OCI-M1 (cell line): ENCODE measurements around the gene CCDC142.
"Not testable (repeated sequence)": the region's sequence is repeated elsewhere in the genome, so short reads cannot be mapped to it uniquely, and the experiment has no call there.

ENCODE experiments used
- DNase-seq: peaks from one replicate; lab custom pipeline; 2025; lab: John Stamatoyannopoulos, UW

CCDC142 gene

GRCh38 chr2:74464406-74464805, 18.4 kb downstream of the CCDC142 start:
- DNase-seq, result no peak

- DNase-seq, result no peak
Measured at GRCh38 chr2:74462786-74463105, 20.1 kb downstream of the CCDC142 start.

GRCh38 chr2:74462054-74462785, 20.6 kb downstream of the CCDC142 start:
- no peak for DNase-seq

DNA sequence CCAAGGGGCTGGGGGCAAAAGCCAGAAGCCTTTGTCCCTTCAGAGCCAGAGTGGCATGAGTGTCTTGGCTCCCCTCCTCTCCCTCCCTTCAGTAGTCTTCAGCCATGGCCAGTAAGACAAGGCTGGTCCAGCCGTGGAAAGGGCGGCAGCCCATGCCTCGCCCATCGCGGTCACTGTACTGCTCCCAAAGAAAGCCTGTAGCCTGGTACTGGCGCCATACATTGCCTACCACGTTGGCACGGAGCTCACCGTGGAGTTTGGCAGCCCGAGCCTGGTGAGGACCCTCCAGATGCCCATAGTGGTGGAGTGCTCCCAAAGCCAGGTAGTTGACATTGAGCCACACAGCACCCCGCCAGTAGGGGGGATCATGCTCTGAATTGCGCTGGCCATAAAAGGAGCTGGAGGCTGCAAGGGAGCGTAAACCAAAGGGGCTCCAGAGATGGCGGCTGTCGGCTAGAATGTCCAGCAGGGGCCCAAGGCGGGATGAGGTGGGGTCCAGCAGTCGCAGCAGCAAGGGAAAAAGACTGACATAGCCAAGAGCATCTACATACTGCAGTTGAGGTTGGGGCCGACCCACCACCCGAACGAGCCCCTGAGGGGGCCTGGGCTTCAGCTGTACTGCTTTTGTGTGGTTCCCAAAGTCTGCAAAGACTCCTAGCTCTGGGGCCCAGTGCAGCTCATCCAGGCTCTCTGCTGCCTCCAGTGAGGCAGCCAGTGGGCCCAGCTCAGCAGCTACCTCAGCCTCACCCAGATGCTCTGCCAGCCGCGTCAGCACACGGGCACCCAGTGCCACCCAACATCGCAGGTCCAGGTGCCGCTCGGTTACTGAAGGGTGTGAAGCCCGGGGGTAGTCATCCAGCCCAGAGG, 21.4 kb downstream of the CCDC142 start:
- no peak for DNase-seq

DNA sequence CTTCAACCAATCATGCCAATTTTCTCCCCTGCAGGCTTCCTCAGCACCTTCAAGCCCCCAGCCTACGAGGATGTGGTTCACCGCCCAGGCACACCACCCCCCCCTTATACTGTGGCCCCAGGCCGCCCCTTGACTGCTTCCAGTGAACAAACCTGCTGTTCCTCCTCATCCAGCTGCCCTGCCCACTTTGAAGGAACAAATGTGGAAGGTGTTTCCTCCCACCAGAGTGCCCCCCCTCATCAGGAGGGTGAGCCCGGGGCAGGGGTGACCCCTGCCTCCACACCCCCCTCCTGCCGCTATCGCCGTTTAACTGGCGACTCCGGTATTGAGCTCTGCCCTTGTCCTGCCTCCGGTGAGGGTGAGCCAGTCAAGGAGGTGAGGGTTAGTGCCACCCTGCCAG, 22.6 kb downstream of the CCDC142 start:
- DNase-seq, result not testable (repeated sequence)

DNA sequence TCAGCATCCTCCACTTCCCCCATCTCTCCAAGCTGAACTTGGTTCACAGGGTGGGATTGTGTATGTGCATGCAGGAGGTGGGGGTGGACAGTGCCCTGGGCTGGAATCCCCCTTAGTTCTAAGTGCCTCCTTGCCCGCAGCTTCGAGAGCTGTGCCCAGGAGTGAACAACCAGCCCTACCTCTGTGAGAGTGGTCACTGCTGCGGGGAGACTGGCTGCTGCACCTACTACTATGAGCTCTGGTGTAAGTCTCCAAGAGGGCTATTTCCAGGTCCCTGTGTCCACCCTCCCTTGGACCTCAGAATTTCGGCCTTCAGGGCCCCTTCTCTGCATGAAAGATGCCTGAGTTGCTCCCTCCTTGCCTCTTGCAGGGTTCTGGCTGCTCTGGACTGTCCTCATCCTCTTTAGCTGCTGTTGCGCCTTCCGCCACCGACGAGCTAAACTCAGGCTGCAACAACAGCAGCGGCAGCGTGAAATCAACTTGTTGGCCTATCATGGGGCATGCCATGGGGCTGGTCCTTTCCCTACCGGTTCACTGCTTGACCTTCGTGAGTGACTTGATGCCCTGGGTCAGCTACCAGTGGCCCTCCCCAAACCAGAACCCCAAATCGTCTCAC, 23.2 kb downstream of the CCDC142 start:
- DNase-seq, result not testable (repeated sequence)

DNA sequence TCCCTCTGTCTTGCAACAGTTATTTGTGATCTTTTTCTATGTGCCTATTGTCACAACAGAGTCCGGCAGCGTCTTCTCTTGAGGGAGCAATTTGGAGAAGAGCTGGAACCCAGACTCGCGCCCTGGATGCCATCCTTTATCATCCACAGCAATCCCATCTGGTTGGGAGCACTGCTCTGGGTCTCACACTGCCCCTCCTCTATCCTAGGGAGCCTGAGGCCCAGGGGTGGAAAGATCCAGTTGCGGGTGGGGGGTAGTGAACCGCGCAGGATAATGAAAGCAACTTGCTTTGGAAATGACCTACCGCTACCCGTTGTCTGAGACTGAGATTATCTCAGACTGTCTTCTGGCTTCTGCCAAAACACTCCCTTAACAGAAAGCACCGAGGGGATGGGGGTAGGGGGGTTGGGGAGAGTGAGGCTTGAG, 23.8 kb downstream of the CCDC142 start:
- peak; percentile 28 for DNase-seq

- peak; percentile 99 for DNase-seq
Measured at GRCh38 chr2:74458132-74458937, 24.5 kb downstream of the CCDC142 start, which contains the start of gene WBP1. TSS of gene WBP1 (plus strand) at chr2:74458438. CDS start at chr2:74458603, 165 bp downstream.

- peak; percentile 76 for DNase-seq
Measured at GRCh38 chr2:74457549-74458131, 25.2 kb downstream of the CCDC142 start.

DNA sequence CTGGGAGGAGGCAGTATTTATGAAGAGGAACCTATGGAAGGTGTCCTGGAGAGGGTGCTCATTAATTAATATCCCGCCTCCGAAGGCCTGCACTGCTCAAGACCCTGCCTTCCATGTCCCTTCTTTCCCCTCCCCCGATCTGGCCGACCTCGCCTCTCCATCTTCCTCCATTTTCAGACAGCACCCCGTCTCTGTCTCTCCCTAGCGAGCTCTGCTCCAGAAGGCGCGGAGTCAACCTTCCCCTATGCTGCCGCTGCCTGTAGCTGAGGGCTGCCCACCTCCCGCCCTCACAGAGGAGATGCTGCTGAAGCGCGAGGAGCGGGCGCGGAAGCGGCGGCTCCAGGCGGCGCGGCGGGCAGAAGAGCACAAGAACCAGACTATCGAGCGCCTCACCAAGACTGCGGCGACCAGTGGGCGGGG, 25.7 kb downstream of the CCDC142 start:
- DNase-seq, result no peak

GRCh38 chr2:74454654-74455511, 27.9 kb downstream of the CCDC142 start, which contains the start of gene INO80B:
TSS of gene INO80B (plus strand) at chr2:74455087. CDS start at chr2:74455117, 30 bp downstream.
- peak; percentile 94 for DNase-seq

DNA sequence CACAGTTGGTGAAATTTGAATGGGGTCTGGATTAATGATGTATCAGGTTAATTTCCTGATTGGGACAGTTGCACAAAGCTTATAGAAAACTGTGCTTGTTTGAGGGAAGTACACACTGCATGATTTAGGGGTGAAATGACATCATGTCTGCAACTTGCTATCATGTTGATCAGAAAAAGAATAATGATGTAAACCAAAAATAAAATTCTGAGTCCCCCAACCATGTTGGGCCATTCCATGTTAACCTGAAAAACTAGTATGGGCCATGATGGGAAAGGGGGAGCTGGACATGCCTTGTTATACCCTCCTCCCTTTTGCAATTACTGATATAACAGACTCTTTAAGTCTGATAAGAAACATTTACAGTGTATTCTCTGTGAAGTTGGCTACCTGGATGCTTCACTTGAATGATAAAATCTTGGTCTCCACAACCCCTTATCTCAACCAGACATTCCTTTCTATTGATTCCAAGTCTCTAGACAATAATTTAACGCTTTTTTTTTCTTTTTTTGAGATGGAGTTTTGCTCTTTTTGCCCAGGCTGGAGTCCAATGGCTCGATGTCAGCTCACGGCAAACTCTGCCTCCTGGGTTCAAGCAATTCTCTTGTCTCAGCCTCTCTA, 32.1 kb downstream of the CCDC142 start:
- DNase-seq, result no peak

DNA sequence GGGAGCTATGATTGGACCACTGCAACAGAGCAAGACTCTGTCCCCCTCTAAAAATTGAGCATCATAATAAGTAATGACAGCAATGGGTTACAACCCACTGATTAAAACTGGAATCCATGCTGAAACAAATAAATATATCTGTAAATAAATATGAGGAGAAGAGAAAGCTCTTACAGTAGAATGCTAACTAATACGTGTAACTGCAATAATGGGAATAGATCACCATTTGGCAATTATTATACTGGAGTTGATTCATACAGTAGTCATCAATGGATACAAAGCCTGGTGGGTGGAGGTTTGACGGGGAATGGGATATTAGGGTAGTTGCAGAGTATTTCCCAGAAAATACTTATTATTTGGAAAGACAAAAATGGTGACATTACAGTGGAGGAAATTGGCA, 34.0 kb downstream of the CCDC142 start:
- no peak for DNase-seq

GRCh38 chr2:74447230-74447999, 35.4 kb downstream of the CCDC142 start:
- no peak for DNase-seq

DNA sequence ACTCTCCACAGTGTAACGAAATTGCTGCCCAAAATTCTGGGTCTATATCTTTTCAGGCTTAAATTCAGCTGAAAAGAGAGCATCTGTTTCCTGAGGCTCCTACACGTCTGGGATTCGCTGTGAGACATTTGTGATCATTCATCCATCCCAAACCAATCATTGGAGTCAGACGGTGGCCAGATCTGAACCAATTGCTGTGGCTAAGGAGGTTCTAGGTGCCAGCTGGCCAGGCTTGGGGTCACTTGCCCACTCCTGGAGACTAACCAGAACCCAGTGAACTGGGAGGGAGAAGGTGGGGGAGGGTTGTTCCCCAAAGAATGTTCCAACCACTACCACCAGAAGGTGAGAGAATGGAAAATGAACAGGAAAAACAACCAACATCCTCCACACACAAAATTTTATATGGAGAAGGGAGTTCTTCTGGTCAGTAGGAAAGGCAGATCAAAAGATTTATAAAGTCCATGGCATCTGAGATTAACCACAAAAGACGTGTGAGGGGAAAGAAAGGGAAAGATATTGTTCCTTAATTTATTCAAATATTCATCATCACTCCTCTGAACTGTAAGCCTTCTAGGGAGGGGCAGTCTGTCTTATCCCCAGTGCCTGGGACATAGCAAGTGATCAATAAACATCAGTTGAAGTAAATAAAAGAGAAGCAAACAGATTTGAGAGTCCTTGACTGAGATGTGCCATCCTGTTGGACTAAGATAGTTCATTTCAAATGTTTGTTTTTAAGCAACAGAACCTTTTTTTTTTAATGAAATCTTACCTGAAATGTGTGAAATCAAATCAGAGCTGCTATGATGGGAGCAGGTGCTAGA, 38.1 kb downstream of the CCDC142 start:
- no peak for DNase-seq

GRCh38 chr2:74442483-74443297, 40.1 kb downstream of the CCDC142 start:
- not testable (repeated sequence) for DNase-seq
